Nephron progenitor cell (in vitro differentiated cells): ENCODE measurements around the gene C3orf33.
A peak's percentile ranks its signal among the peaks of the same experiment; 100 is the strongest.
"Not testable (repeated sequence)": the region's sequence is repeated elsewhere in the genome, so short reads cannot be mapped to it uniquely, and the experiment has no call there.

ENCODE experiments used
- DNase-seq: peaks from one replicate; pipeline ENCODE4 v3.0.0; 2021
- H3K27ac Mint-ChIP-seq: 2 replicates; pipeline ENCODE4 v1.8.0; 2021; ENCODE audit warnings: mild to moderate bottlenecking, moderate library complexity, mixed read lengths
- H3K27me3 Mint-ChIP-seq: 2 replicates; pipeline ENCODE4 v1.8.0; 2021; ENCODE audit warnings: mild to moderate bottlenecking, low read depth, mixed read lengths; ENCODE audit not compliant: poor library complexity
- H3K36me3 Mint-ChIP-seq: 2 replicates; pipeline ENCODE4 v1.8.0; 2021; ENCODE audit warnings: low read depth, mixed read lengths
- H3K4me1 Mint-ChIP-seq: 2 replicates; pipeline ENCODE4 v1.8.0; 2021; ENCODE audit warnings: mixed read lengths
- H3K4me3 Mint-ChIP-seq: 2 replicates; pipeline ENCODE4 v1.8.0; 2021; ENCODE audit warnings: mild to moderate bottlenecking, moderate library complexity, mixed read lengths
- H3K9me3 Mint-ChIP-seq: 2 replicates; pipeline ENCODE4 v1.8.0; 2021; ENCODE audit warnings: mild to moderate bottlenecking, moderate library complexity, mixed read lengths
- CTCF ChIP-seq: fragments of 200-600 bp; sonication (generic); IDR thresholded peaks from 2 replicates; pipeline ENCODE4 v1.5.0; 2021; ENCODE audit warnings: antibody characterized with exemption

C3orf33 gene

GRCh38 chr3:155805802-155806618 is at the start of gene C3orf33:
Gene C3orf33 (minus strand): TSS chr3:155806278. CDS start chr3:155806252, 26 bp downstream.
- Mint-ChIP-seq H3K4me3 (peak within 1 kb of the TSS; percentile 88), H3K4me1 (peaks cover 13% of the 10 kb centered on the region), H3K36me3 (peaks cover 36% of the 10 kb centered on the region), H3K9me3 (no peaks in the 10 kb centered on the region), H3K27ac (peak within 1 kb of the TSS; percentile 13), H3K27me3 (peaks cover 14% of the 10 kb centered on the region)
- DNase-seq, result peak; percentile 79
- TF ChIP-seq CTCF, result peak; percentile 79

GRCh38 chr3:155854141-155854940 is 48.3 kb upstream of the C3orf33 start, which contains the start of gene SLC33A1:
Gene SLC33A1 (minus strand): TSS chr3:155854427. CDS start chr3:155853997, 430 bp downstream.
- H3K4me1 Mint-ChIP-seq, result peaks cover 32% of the 10 kb centered on the region
- H3K27me3 Mint-ChIP-seq, result peaks cover 9% of the 10 kb centered on the region
- TF ChIP-seq CTCF, result no peak
- peak within 1 kb of the TSS; percentile 97 for H3K27ac Mint-ChIP-seq
- H3K36me3 Mint-ChIP-seq, result peaks cover 11% of the 10 kb centered on the region
- H3K4me3 Mint-ChIP-seq, result peak within 1 kb of the TSS; percentile 97
- DNase-seq, result peak; percentile 95
- H3K9me3 Mint-ChIP-seq, result peaks cover 12% of the 10 kb centered on the region

GRCh38 chr3:155853214-155854140 is 47.4 kb upstream of the C3orf33 start:
- Mint-ChIP-seq H3K4me1 (peaks cover 32% of the 10 kb centered on the region), H3K27ac (peak overlapping the region; percentile 97), H3K27me3 (peaks cover 6% of the 10 kb centered on the region), H3K36me3 (peaks cover 16% of the 10 kb centered on the region), H3K9me3 (peaks cover 12% of the 10 kb centered on the region), H3K4me3 (peak overlapping the region; percentile 97)
- DNase-seq, result peak; percentile 59
- TF ChIP-seq CTCF, result no peak

GRCh38 chr3:155852341-155852740 is 46.3 kb upstream of the C3orf33 start:
- TF ChIP-seq CTCF, result no peak
- peaks cover 12% of the 10 kb centered on the region for H3K9me3 Mint-ChIP-seq
- peaks cover 25% of the 10 kb centered on the region for H3K36me3 Mint-ChIP-seq
- no peak for DNase-seq
- H3K4me1 Mint-ChIP-seq, result peaks cover 38% of the 10 kb centered on the region
- peak overlapping the region; percentile 97 for H3K4me3 Mint-ChIP-seq
- H3K27ac Mint-ChIP-seq, result no peak overlapping the region
- H3K27me3 Mint-ChIP-seq, result peaks cover 6% of the 10 kb centered on the region

- not testable (repeated sequence) for DNase-seq, H3K4me3 Mint-ChIP-seq
- H3K36me3 Mint-ChIP-seq, result peaks cover 19% of the 10 kb centered on the region
Measured at GRCh38 chr3:155849404-155849803, 43.3 kb upstream of the C3orf33 start.

More at GRCh38 chr3:155849404-155849803, 43.3 kb upstream of the C3orf33 start:
- H3K27me3 Mint-ChIP-seq, H3K27ac Mint-ChIP-seq, H3K9me3 Mint-ChIP-seq: not testable (repeated sequence)
- H3K4me1 Mint-ChIP-seq, result peaks cover 35% of the 10 kb centered on the region
